Mesothelial cell of epicardium (in vitro differentiated cells): Measurements from ENCODE around the gene FBXW9. TPM values are rescaled to one million over a fixed set of nuclear protein-coding genes. Genes with fewer than 3 reads are reported as not detected.

Experiments
- DNase-seq, 2 experiments: peaks; one replicate each; pipeline ENCODE4 v3.0.0; 2021; ENCODE audit warnings: low spot score in 2 of 2; ENCODE audit not compliant: unreplicated experiment in 2 of 2
- H3K27ac Mint-ChIP-seq: 2 replicates; pipeline ENCODE4 v1.8.0; 2021; ENCODE audit warnings: mixed read lengths
- H3K27me3 Mint-ChIP-seq: 2 replicates; pipeline ENCODE4 v1.8.0; 2021; ENCODE audit warnings: low read depth, mixed read lengths
- H3K36me3 Mint-ChIP-seq: 2 replicates; pipeline ENCODE4 v1.8.0; 2021; ENCODE audit warnings: mixed read lengths
- H3K4me1 Mint-ChIP-seq: 2 replicates; pipeline ENCODE4 v1.8.0; 2021; ENCODE audit warnings: mixed read lengths
- H3K4me3 Mint-ChIP-seq: 2 replicates; pipeline ENCODE4 v1.8.0; 2021; ENCODE audit warnings: mild to moderate bottlenecking, moderate library complexity, mixed read lengths
- H3K9me3 Mint-ChIP-seq: 2 replicates; pipeline ENCODE4 v1.8.0; 2021; ENCODE audit warnings: mixed read lengths
- CTCF ChIP-seq: fragments of 200-600 bp; sonication (generic); IDR thresholded peaks from one replicate; pipeline ENCODE4 v1.5.0; 2021; ENCODE audit warnings: antibody characterized with exemption; ENCODE audit not compliant: unreplicated experiment
- total RNA-seq: library from RNA; stranded (reverse); gene quantifications from 3 replicates; pipeline ENCODE4 v1.2.1, GENCODE V29; 2021

The FBXW9 gene
- total RNA-seq, 1 donor from 2014 or later, result 9.6 TPM

DNA sequence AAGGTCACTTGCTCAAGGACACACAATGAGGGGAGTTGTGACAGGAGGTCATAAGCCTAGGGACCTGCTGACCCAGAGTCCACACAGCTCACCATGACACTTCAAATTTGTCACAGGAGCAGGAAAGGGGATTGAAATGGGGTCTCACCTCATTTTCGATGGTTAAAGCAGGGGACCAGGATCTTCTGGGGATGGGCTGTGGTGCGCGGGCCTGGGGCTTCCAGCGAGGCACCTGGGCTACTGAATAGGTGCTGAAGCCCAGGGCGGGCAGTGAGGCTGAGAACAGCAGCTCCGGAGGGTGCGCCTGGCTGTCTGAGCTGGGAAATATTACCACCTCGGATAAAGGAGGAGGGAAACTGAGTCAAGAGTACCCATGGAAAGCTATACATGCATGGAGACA lies 40.9 kb downstream of the FBXW9 start:
- Mint-ChIP-seq H3K9me3 (no peaks in the 10 kb centered on the region), H3K27ac (no peak overlapping the region), H3K4me3 (no peak overlapping the region), H3K36me3 (peaks cover 41% of the 10 kb centered on the region), H3K4me1 (no peaks in the 10 kb centered on the region), H3K27me3 (no peaks in the 10 kb centered on the region)
- no peak for DNase-seq
- no peak for TF ChIP-seq CTCF

GRCh38 chr19:12652219-12652618 lies 44.2 kb downstream of the FBXW9 start:
- H3K27ac Mint-ChIP-seq, result no peak overlapping the region
- H3K27me3 Mint-ChIP-seq, result no peaks in the 10 kb centered on the region
- no peak overlapping the region for H3K4me3 Mint-ChIP-seq
- H3K9me3 Mint-ChIP-seq, result no peaks in the 10 kb centered on the region
- no peaks in the 10 kb centered on the region for H3K4me1 Mint-ChIP-seq
- no peak for DNase-seq
- peaks cover 32% of the 10 kb centered on the region for H3K36me3 Mint-ChIP-seq
- no peak for TF ChIP-seq CTCF

DNA sequence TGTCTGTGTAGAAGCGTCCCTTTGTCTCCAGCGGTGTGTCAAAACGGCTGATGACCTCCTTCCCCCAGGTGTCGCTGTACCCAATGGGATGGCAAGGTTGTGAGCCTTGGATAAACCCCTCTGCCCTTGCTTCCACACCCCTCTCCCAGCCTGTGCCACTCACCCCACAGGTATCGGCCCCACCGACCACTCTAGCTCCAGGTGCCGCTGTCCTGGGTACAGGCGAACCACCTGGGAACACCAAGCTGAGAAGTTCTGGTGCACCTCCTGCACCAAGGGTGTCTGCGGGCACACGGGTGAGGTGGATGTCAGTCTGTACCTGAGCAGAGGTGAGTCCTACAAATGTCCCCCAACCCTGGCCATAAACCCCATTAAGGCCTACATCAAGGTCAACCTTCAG lies 46.5 kb downstream of the FBXW9 start:
- TF ChIP-seq CTCF, result no peak
- no peak overlapping the region for H3K27ac Mint-ChIP-seq
- H3K9me3 Mint-ChIP-seq, result no peaks in the 10 kb centered on the region
- peaks cover 17% of the 10 kb centered on the region for H3K36me3 Mint-ChIP-seq
- H3K4me1 Mint-ChIP-seq, result no peaks in the 10 kb centered on the region
- DNase-seq, result no peak
- H3K4me3 Mint-ChIP-seq, result no peak overlapping the region
- no peaks in the 10 kb centered on the region for H3K27me3 Mint-ChIP-seq

GRCh38 chr19:12648088-12648487 lies 48.3 kb downstream of the FBXW9 start:
- no peak for TF ChIP-seq CTCF
- Mint-ChIP-seq H3K4me3 (no peak overlapping the region), H3K4me1 (no peaks in the 10 kb centered on the region), H3K27ac (no peak overlapping the region), H3K36me3 (peaks cover 15% of the 10 kb centered on the region), H3K27me3 (no peaks in the 10 kb centered on the region), H3K9me3 (no peaks in the 10 kb centered on the region)
- no peak for DNase-seq

GRCh38 chr19:12647490-12648071 lies 48.9 kb downstream of the FBXW9 start:
- Mint-ChIP-seq H3K9me3 (no peaks in the 10 kb centered on the region), H3K27ac (no peak overlapping the region), H3K4me3 (no peak overlapping the region), H3K36me3 (peaks cover 15% of the 10 kb centered on the region), H3K4me1 (no peaks in the 10 kb centered on the region), H3K27me3 (no peaks in the 10 kb centered on the region)
- DNase-seq, result no peak
- no peak for TF ChIP-seq CTCF

GRCh38 chr19:12647047-12647446 lies 49.4 kb downstream of the FBXW9 start:
- Mint-ChIP-seq H3K4me1 (no peaks in the 10 kb centered on the region), H3K4me3 (no peak overlapping the region), H3K36me3 (peaks cover 15% of the 10 kb centered on the region), H3K27me3 (no peaks in the 10 kb centered on the region), H3K27ac (no peak overlapping the region), H3K9me3 (no peaks in the 10 kb centered on the region)
- DNase-seq, result no peak
- no peak for TF ChIP-seq CTCF
